Activated CD8-positive, alpha-beta T cell treated with anti-CD3 and anti-CD28 coated beads, Interleukin-2, amount 10 ng/mL, durations not matched to agents 7 days and 5 days (primary cell): ENCODE data around the gene TACC3. TPM values are rescaled to one million over a fixed set of nuclear protein-coding genes. Genes with fewer than 3 reads are reported as not detected.

ENCODE experiments used
- ATAC-seq: fragments of 150-1000 bp; cut with Tn5 transposase; one replicate; pipeline ENCODE4 v1.10.0; 2021; ENCODE audit warnings: moderate library complexity
- CTCF ChIA-PET: fragments of 350-600 bp; sonication (Branson Sonifier 250); formaldehyde crosslinking; loops from one replicate; lab custom pipeline; 2021; ENCODE audit warnings: antibody characterized with exemption; lab: Charles Lee
- POLR2A ChIA-PET: fragments of 350-600 bp; sonication (Branson Sonifier 250); formaldehyde crosslinking; loops from one replicate; lab custom pipeline; 2021; ENCODE audit warnings: antibody characterized with exemption; lab: Charles Lee
- DNase-seq: peaks from one replicate; pipeline ENCODE4 v3.0.0-alpha.2; 2020
- H3K27ac Mint-ChIP-seq: one replicate; pipeline ENCODE4 v1.8.0; 2021; ENCODE audit warnings: mild to moderate bottlenecking, mixed read lengths
- H3K27me3 Mint-ChIP-seq: one replicate; pipeline ENCODE4 v1.8.0; 2021; ENCODE audit warnings: low read depth, mixed read lengths
- H3K36me3 Mint-ChIP-seq: one replicate; pipeline ENCODE4 v1.8.0; 2021; ENCODE audit warnings: low read depth, mixed read lengths
- H3K4me1 Mint-ChIP-seq: one replicate; pipeline ENCODE4 v1.8.0; 2021; ENCODE audit warnings: low read depth, mixed read lengths
- H3K4me3 Mint-ChIP-seq: one replicate; pipeline ENCODE4 v1.8.0; 2021; ENCODE audit warnings: mild to moderate bottlenecking, mixed read lengths
- H3K9me3 Mint-ChIP-seq: one replicate; pipeline ENCODE4 v1.8.0; 2022; ENCODE audit warnings: mixed read lengths; ENCODE audit not compliant: insufficient read depth
- total RNA-seq, 2 experiments: library from RNA; stranded (reverse); gene quantifications; one replicate each; pipeline ENCODE4 v1.2.3, GENCODE V29; 2021

Gene TACC3
- total RNA-seq, 2 experiments from 2014 or later, result 284 to 311 TPM

- no peaks in the 10 kb centered on the region for H3K9me3 Mint-ChIP-seq
- no peak for ATAC-seq
- H3K36me3 Mint-ChIP-seq, result no peaks in the 10 kb centered on the region
- ChIA-PET CTCF (no interaction called here), POLR2A (no interaction called here)
- H3K4me1 Mint-ChIP-seq, result peaks cover 2% of the 10 kb centered on the region
- peaks cover 9% of the 10 kb centered on the region for H3K27me3 Mint-ChIP-seq
- DNase-seq, result no peak
- no peak overlapping the region for H3K27ac Mint-ChIP-seq
- no peak overlapping the region for H3K4me3 Mint-ChIP-seq
Observed at GRCh38 chr4:1771555-1772305, 50.4 kb downstream of the TACC3 start.

GRCh38 chr4:1772853-1773538 lies 51.7 kb downstream of the TACC3 start:
- POLR2A ChIA-PET, result interaction anchor here (0.6 kb wide), 1 partner anchor 124 kb away, joined by 3 read pairs; no protein-coding TSS in a partner anchor

GRCh38 chr4:1773754-1774153 lies 52.4 kb downstream of the TACC3 start:
- DNase-seq (no peak), ATAC-seq (no peak)
- ChIA-PET POLR2A (interaction anchor here (0.6 kb wide), 1 partner anchor 124 kb away, joined by 3 read pairs; no protein-coding TSS in a partner anchor), CTCF (interaction anchor here (1.6 kb wide), 1 partner anchor 25 kb away, joined by 5 read pairs; no protein-coding TSS in a partner anchor)
- no peaks in the 10 kb centered on the region for H3K36me3 Mint-ChIP-seq
- H3K4me1 Mint-ChIP-seq, result peaks cover 2% of the 10 kb centered on the region
- H3K9me3 Mint-ChIP-seq, result no peaks in the 10 kb centered on the region
- H3K27me3 Mint-ChIP-seq, result no peaks in the 10 kb centered on the region
- no peak overlapping the region for H3K27ac Mint-ChIP-seq
- no peak overlapping the region for H3K4me3 Mint-ChIP-seq

More at GRCh38 chr4:1772853-1773538, 51.7 kb downstream of the TACC3 start:
- no peak overlapping the region for H3K27ac Mint-ChIP-seq
- H3K27me3 Mint-ChIP-seq, result peaks cover 6% of the 10 kb centered on the region
- H3K36me3 Mint-ChIP-seq, result no peaks in the 10 kb centered on the region
- ATAC-seq (no peak), DNase-seq (no peak)
- H3K4me1 Mint-ChIP-seq, result peaks cover 2% of the 10 kb centered on the region
- H3K4me3 Mint-ChIP-seq, result no peak overlapping the region
- CTCF ChIA-PET, result interaction anchor here (1.6 kb wide), 1 partner anchor 25 kb away, joined by 5 read pairs; no protein-coding TSS in a partner anchor
- H3K9me3 Mint-ChIP-seq, result no peaks in the 10 kb centered on the region

GRCh38 chr4:1775731-1776500 lies 54.6 kb downstream of the TACC3 start:
- H3K4me1 Mint-ChIP-seq, result peaks cover 2% of the 10 kb centered on the region
- no peak overlapping the region for H3K4me3 Mint-ChIP-seq
- H3K36me3 Mint-ChIP-seq, result no peaks in the 10 kb centered on the region
- ChIA-PET CTCF (no interaction called here), POLR2A (no interaction called here)
- no peak overlapping the region for H3K27ac Mint-ChIP-seq
- H3K9me3 Mint-ChIP-seq, result no peaks in the 10 kb centered on the region
- DNase-seq (no peak), ATAC-seq (no peak)
- no peaks in the 10 kb centered on the region for H3K27me3 Mint-ChIP-seq

GRCh38 chr4:1776521-1777161 lies 55.3 kb downstream of the TACC3 start:
- Mint-ChIP-seq H3K27ac (no peak overlapping the region), H3K4me1 (peaks cover 2% of the 10 kb centered on the region), H3K36me3 (no peaks in the 10 kb centered on the region), H3K4me3 (no peak overlapping the region), H3K9me3 (no peaks in the 10 kb centered on the region), H3K27me3 (no peaks in the 10 kb centered on the region)
- DNase-seq (no peak), ATAC-seq (no peak)
- CTCF ChIA-PET, result interaction anchor here (1.0 to 1.1 kb wide), 2 partner anchors 28 to 122 kb away, joined by 3 to 4 read pairs; no protein-coding TSS in a partner anchor
- POLR2A ChIA-PET, result interaction anchor here (0.9 kb wide), 2 partner anchors 12 to 17 kb away, joined by 3 read pairs; partner anchors contain the start of gene FGFR3

- Mint-ChIP-seq H3K9me3 (no peaks in the 10 kb centered on the region), H3K27me3 (no peaks in the 10 kb centered on the region), H3K27ac (no peak overlapping the region), H3K4me3 (no peak overlapping the region), H3K36me3 (no peaks in the 10 kb centered on the region), H3K4me1 (no peaks in the 10 kb centered on the region)
- DNase-seq (no peak), ATAC-seq (no peak)
- ChIA-PET CTCF (interaction anchor here (1.0 to 1.1 kb wide), 3 partner anchors 10 to 121 kb away, joined by 3 to 4 read pairs (median 3); no protein-coding TSS in a partner anchor), POLR2A (interaction anchor here (0.9 kb wide), 2 partner anchors 10 to 15 kb away, joined by 3 read pairs; partner anchors contain the start of gene FGFR3)
Observed at GRCh38 chr4:1777822-1778641, 56.7 kb downstream of the TACC3 start.

GRCh38 chr4:1778642-1779392 lies 57.5 kb downstream of the TACC3 start:
- Mint-ChIP-seq H3K4me3 (no peak overlapping the region), H3K27ac (no peak overlapping the region), H3K9me3 (no peaks in the 10 kb centered on the region), H3K36me3 (no peaks in the 10 kb centered on the region), H3K4me1 (no peaks in the 10 kb centered on the region), H3K27me3 (no peaks in the 10 kb centered on the region)
- ChIA-PET POLR2A (no interaction called here), CTCF (interaction anchor here (0.9 kb wide), 1 partner anchor 32 kb away, joined by 3 read pairs; no protein-coding TSS in a partner anchor)
- no peak for DNase-seq
- ATAC-seq, result no peak

GRCh38 chr4:1779588-1780382 lies 58.5 kb downstream of the TACC3 start:
- POLR2A ChIA-PET, result no interaction called here
- CTCF ChIA-PET, result interaction anchor here (0.9 kb wide), 1 partner anchor 33 kb away, joined by 3 read pairs; no protein-coding TSS in a partner anchor

GRCh38 chr4:1780435-1780834 lies 59.1 kb downstream of the TACC3 start:
- no peaks in the 10 kb centered on the region for H3K36me3 Mint-ChIP-seq
- H3K4me1 Mint-ChIP-seq, result no peaks in the 10 kb centered on the region
- ATAC-seq, result no peak
- ChIA-PET CTCF (no interaction called here), POLR2A (no interaction called here)
- no peak for DNase-seq
- H3K27ac Mint-ChIP-seq, result no peak overlapping the region
- H3K27me3 Mint-ChIP-seq, result no peaks in the 10 kb centered on the region
- H3K9me3 Mint-ChIP-seq, result no peaks in the 10 kb centered on the region
- H3K4me3 Mint-ChIP-seq, result no peak overlapping the region

More at GRCh38 chr4:1779588-1780382, 58.5 kb downstream of the TACC3 start:
- no peaks in the 10 kb centered on the region for H3K27me3 Mint-ChIP-seq
- no peaks in the 10 kb centered on the region for H3K4me1 Mint-ChIP-seq
- ATAC-seq, result no peak
- no peaks in the 10 kb centered on the region for H3K9me3 Mint-ChIP-seq
- DNase-seq, result no peak
- no peaks in the 10 kb centered on the region for H3K36me3 Mint-ChIP-seq
- no peak overlapping the region for H3K27ac Mint-ChIP-seq
- no peak overlapping the region for H3K4me3 Mint-ChIP-seq
